Pulmonary artery endothelial cell (primary cell): ENCODE results near the gene ENAM. TPM values are rescaled to one million over a fixed set of nuclear protein-coding genes. Genes with fewer than 3 reads are reported as not detected.
A peak's percentile ranks its signal among the peaks of the same experiment; 100 is the strongest.
"Not testable (repeated sequence)": the region's sequence is repeated elsewhere in the genome, so short reads cannot be mapped to it uniquely, and the experiment has no call there.

Source experiments
- DNase-seq: peaks from one replicate; pipeline ENCODE4 v3.0.0-alpha.2; 2011; ENCODE audit warnings: low read depth, low spot score
- total RNA-seq: library from RNA; depleted of rRNA; stranded (reverse); fragments of >200 nt; gene quantifications from 2 replicates; pipeline ENCODE4 v1.2.3, GENCODE V29; 2014

The ENAM gene
- total RNA-seq, 1 donor from 2014 or later = not detected

- no peak for DNase-seq
Observed at GRCh38 chr4:70678383-70678999, 49.9 kb downstream of the ENAM start.

GRCh38 chr4:70680934-70681333 lies 52.4 kb downstream of the ENAM start:
- DNase-seq = no peak

GRCh38 chr4:70681704-70682103 lies 53.2 kb downstream of the ENAM start:
- DNase-seq = no peak

GRCh38 chr4:70682142-70682541 lies 53.6 kb downstream of the ENAM start:
- not testable (repeated sequence) for DNase-seq

- DNase-seq = no peak
Observed at GRCh38 chr4:70687392-70687791, 58.8 kb downstream of the ENAM start.

- peak; percentile 94 for DNase-seq
Observed at GRCh38 chr4:70687821-70688794, 59.6 kb downstream of the ENAM start, which contains the start of gene UTP3. TSS of gene UTP3 (plus strand) at chr4:70688532. CDS start at chr4:70688678, 146 bp downstream.

GRCh38 chr4:70688795-70689231 lies 60.3 kb downstream of the ENAM start:
- DNase-seq = no peak

GRCh38 chr4:70691661-70692060 lies 63.1 kb downstream of the ENAM start:
- DNase-seq = no peak

GRCh38 chr4:70694633-70695032 lies 66.1 kb downstream of the ENAM start:
- not testable (repeated sequence) for DNase-seq

Other genes starting within 250 kb of the ENAM start
- not detected in 2 replicates for gene SMR3B, start 245.6 kb upstream of the ENAM start, total RNA-seq
- not detected in 2 replicates for gene OPRPN, start 230.8 kb upstream of the ENAM start, total RNA-seq
- gene MUC7, start 156.5 kb upstream of the ENAM start, total RNA-seq = not detected in 2 replicates
- 0.18 TPM in 1 of 2 replicates, not detected in the other for gene AMTN, start 110.2 kb upstream of the ENAM start, total RNA-seq
- not detected in 2 replicates for gene AMBN, start 36.5 kb upstream of the ENAM start, total RNA-seq
- gene JCHAIN, start 37.8 kb downstream of the ENAM start, total RNA-seq = not detected in 2 replicates
- 24.3 and 27.4 TPM in 2 replicates for gene UTP3, start 59.8 kb downstream of the ENAM start, total RNA-seq
- 30.0 and 30.9 TPM in 2 replicates for gene RUFY3, start 93.2 kb downstream of the ENAM start, total RNA-seq
- 85.1 and 87.9 TPM in 2 replicates for gene GRSF1, start 211.1 kb downstream of the ENAM start, total RNA-seq